Thymus (tissue), 11 donors: Measurements from ENCODE around the gene CDYL2. TPM values are rescaled to one million over a fixed set of nuclear protein-coding genes. Genes with fewer than 3 reads are reported as not detected.

ENCODE experiments used
- DNase-seq, 9 donors: peaks; one replicate each; pipeline ENCODE4 v3.0.0-alpha.2; 2013; ENCODE audit warnings: low spot score in 9 of 9, low read depth in 6 of 9, missing footprints in 1 of 9
- H3K27ac ChIP-seq, 2 donors: one replicate each; pipeline ENCODE4 v1.5.1; 2013; ENCODE audit warnings: control low read depth in 1 of 2, low read depth in 1 of 2, low read length in 1 of 2, mild to moderate bottlenecking in 1 of 2, moderate library complexity in 1 of 2
- H3K27me3 ChIP-seq, 2 donors: one replicate each; pipeline ENCODE4 v1.5.1; 2013; ENCODE audit warnings: low read length in 1 of 2; ENCODE audit not compliant: control insufficient read depth in 2 of 2, insufficient read depth in 1 of 2
- H3K36me3 ChIP-seq, 2 donors: one replicate each; pipeline ENCODE4 v1.5.1; 2013; ENCODE audit warnings: low read length in 1 of 2, mild to moderate bottlenecking in 1 of 2, moderate library complexity in 1 of 2; ENCODE audit not compliant: control insufficient read depth in 2 of 2, insufficient read depth in 2 of 2
- H3K4me1 ChIP-seq, 2 donors: one replicate each; pipeline ENCODE4 v1.5.1; 2013; ENCODE audit warnings: low read length in 2 of 2; ENCODE audit not compliant: control insufficient read depth in 2 of 2, insufficient read depth in 2 of 2
- H3K4me3 ChIP-seq, 2 donors: one replicate each; pipeline ENCODE4 v1.5.1; 2013; ENCODE audit warnings: low read length in 2 of 2, control low read depth in 1 of 2, mild to moderate bottlenecking in 1 of 2
- H3K9me3 ChIP-seq, 2 donors: one replicate each; pipeline ENCODE4 v1.5.1; 2013; ENCODE audit warnings: low read length in 1 of 2, mild to moderate bottlenecking in 1 of 2; ENCODE audit not compliant: control insufficient read depth in 2 of 2, insufficient read depth in 1 of 2
- WGBS: extraction: QIAGEN DNeasy Blood & Tissue Kit; methylation state at CpG from one replicate; pipeline ENCODE4 v1.1.7; 2013; 5-methylcytosine and 5-hydroxymethylcytosine counted together
- polyA plus RNA-seq: library from polyadenylated mRNA; stranded (reverse); fragments of 200-250 nt; gene quantifications from one replicate; pipeline ENCODE4 v1.2.3, GENCODE V29; 2013
- total RNA-seq: library from RNA; stranded (reverse); fragments of 120-200 nt; gene quantifications from one replicate; pipeline ENCODE4 v1.2.4, GENCODE V29; 2013
- donor health status: healthy.

Gene CDYL2
- total and polyA plus RNA-seq, 2 donors: 2.0 to 2.6 TPM

DNA sequence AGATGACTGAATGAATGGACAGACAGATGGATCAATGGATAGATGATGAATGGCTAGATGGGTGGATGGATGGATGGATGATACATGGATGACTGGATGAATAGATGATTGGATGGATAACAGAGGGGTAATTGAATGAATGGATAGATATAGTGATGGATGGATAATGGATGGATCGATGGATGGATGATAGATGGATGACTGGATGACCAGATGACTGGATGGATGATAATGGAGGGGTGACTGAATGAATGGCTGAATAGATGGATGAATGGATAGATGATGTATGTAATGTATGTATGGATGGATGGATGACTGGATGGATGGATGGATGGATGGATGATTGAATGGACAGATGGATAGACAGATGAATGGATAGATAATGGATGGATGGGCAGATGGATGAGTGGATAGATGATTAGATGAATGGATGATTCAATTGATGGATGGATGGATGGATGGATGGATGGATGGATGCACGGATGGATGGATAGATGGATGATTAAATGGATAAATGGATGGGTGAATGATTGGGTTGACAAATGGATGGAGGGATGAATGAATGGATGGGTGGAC, 87.7 kb downstream of the CDYL2 start:
- H3K36me3 ChIP-seq: no peaks in the 10 kb centered on the region
- DNase-seq: no peak
- H3K27me3 ChIP-seq: no peaks in the 10 kb centered on the region
- no peaks in the 10 kb centered on the region for H3K9me3 ChIP-seq
- no peak overlapping the region for H3K4me3 ChIP-seq
- H3K4me1 ChIP-seq: peaks cover 0 to 6% of the 10 kb centered on the region in 2 donors
- H3K27ac ChIP-seq: no peak overlapping the region
- 86% methylated on average over 2 of the region's 2 CpGs for WGBS

DNA sequence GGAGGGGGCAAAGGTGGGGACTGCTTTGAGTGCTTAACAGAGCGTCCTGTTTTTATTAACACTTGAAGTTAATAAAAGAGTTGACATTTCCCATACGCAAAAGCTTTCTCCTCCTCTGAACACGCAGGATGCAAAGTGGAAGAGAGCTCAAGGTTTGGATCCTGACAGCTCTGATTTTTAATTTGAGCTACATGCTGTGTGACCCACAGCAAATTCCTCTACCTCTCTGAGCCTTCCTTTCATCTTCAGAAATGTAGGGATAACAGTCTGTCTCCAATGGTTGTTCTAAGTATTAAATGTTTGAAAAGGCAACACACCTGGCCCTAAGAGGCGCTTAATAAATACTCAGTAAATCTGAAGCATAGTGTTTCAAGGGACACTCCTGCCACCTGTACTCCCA, 93.0 kb downstream of the CDYL2 start:
- Histone ChIP-seq H3K4me1 (no peaks in the 10 kb centered on the region), H3K27me3 (no peaks in the 10 kb centered on the region), H3K4me3 (no peak overlapping the region), H3K27ac (no peak overlapping the region), H3K36me3 (no peaks in the 10 kb centered on the region), H3K9me3 (no peaks in the 10 kb centered on the region)
- DNase-seq: no peak
- 74% methylated on average over 4 of the region's 4 CpGs for WGBS

DNA sequence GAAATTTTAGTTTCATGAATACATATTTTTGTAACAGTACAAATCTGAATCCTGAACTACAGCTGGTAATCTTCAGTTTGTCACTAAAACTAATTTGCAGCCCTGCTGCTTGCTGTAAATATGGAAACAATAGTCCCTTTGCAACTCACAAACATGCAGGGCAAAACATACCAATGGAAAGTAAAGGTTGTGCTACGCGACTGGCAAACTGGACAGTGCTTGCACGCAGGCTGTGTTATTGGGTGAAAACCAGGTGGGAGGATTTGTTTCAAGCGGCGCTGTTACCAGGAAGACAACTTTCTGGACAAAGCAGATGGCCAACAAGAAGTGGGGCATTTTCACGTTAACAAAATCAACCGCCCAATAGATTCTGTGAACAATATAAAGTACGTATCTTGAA, 93.5 kb downstream of the CDYL2 start:
- Histone ChIP-seq H3K9me3 (no peaks in the 10 kb centered on the region), H3K27ac (no peak overlapping the region), H3K36me3 (no peaks in the 10 kb centered on the region), H3K4me1 (no peaks in the 10 kb centered on the region), H3K27me3 (no peaks in the 10 kb centered on the region), H3K4me3 (no peak overlapping the region)
- 98% methylated on average over 8 of the region's 8 CpGs for WGBS
- DNase-seq: no peak

DNA sequence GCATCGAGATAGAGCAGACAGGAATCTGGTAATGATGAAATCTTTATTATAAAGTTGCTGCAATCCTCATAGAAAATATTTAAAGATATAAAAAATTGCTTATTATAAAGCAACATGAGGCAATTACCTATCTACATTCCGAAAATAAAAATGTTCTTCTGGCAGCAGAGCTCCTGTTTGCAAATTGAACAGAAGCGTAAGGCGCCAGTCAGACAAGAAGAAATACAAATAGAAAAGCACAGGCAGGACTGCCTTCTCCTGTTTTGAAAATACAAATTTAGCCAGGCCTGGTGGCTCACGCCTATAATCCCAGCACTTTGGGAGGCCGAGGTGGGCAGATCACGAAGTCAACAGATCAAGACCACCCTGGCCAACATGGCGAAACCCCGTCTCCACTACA, 95.6 kb downstream of the CDYL2 start:
- 98% methylated on average over 9 of the region's 9 CpGs for WGBS

DNA sequence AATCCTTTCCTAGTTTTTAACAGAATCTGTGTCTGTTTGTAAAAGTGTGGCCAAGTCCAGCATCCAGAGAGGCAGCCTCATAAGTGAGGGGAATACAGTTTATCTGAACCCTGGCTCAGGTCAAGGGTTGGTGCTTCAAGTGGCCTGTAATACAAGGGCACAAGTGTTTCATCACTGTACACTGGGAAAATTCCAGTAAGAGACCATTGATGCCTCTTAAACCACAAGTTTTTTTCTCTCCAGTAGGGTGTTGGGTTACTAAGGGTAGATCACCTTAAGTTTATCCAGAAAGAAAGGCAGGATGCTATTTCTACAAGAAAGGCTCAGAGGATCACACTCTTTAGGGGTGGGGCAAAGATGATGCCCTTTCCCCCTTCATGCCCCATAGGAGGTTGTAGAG, 96.7 kb downstream of the CDYL2 start:
- H3K36me3 ChIP-seq: no peaks in the 10 kb centered on the region
- no peak overlapping the region for H3K4me3 ChIP-seq
- no peak for DNase-seq
- H3K4me1 ChIP-seq: no peaks in the 10 kb centered on the region
- peaks cover 0 to 3% of the 10 kb centered on the region in 2 donors for H3K9me3 ChIP-seq
- no peak overlapping the region for H3K27ac ChIP-seq
- H3K27me3 ChIP-seq: no peaks in the 10 kb centered on the region

More for the DNA sequence above, 95.6 kb downstream of the CDYL2 start:
- H3K27me3 ChIP-seq: no peaks in the 10 kb centered on the region
- H3K36me3 ChIP-seq: no peaks in the 10 kb centered on the region
- no peak overlapping the region for H3K27ac ChIP-seq
- H3K9me3 ChIP-seq: peaks cover 0 to 3% of the 10 kb centered on the region in 2 donors
- no peak overlapping the region for H3K4me3 ChIP-seq
- no peak for DNase-seq
- H3K4me1 ChIP-seq: no peaks in the 10 kb centered on the region

DNA sequence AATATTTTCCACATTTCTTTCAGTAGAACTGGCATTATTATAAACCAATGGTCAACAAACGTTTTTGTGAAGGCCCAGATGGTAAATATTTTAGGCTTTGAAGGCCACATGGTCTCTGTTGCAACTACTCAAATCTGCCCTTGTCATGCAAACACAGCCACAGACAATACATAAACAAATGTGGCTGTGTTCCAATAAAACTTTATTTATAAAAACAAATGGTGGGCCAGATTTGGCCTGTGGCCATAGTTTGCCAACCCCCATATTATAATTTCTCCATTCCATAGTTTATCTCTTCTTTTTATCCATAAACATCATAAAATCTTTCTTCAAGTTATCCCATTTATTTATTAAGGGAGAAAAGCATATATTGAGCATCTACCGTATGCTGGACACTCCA, 98.8 kb downstream of the CDYL2 start:
- peaks cover 0 to 3% of the 10 kb centered on the region in 2 donors for H3K9me3 ChIP-seq
- no peak for DNase-seq
- no peaks in the 10 kb centered on the region for H3K36me3 ChIP-seq
- H3K27me3 ChIP-seq: no peaks in the 10 kb centered on the region
- WGBS: 93% methylated on average over 2 of the region's 2 CpGs
- H3K4me3 ChIP-seq: no peak overlapping the region
- H3K4me1 ChIP-seq: no peaks in the 10 kb centered on the region
- H3K27ac ChIP-seq: no peak overlapping the region

DNA sequence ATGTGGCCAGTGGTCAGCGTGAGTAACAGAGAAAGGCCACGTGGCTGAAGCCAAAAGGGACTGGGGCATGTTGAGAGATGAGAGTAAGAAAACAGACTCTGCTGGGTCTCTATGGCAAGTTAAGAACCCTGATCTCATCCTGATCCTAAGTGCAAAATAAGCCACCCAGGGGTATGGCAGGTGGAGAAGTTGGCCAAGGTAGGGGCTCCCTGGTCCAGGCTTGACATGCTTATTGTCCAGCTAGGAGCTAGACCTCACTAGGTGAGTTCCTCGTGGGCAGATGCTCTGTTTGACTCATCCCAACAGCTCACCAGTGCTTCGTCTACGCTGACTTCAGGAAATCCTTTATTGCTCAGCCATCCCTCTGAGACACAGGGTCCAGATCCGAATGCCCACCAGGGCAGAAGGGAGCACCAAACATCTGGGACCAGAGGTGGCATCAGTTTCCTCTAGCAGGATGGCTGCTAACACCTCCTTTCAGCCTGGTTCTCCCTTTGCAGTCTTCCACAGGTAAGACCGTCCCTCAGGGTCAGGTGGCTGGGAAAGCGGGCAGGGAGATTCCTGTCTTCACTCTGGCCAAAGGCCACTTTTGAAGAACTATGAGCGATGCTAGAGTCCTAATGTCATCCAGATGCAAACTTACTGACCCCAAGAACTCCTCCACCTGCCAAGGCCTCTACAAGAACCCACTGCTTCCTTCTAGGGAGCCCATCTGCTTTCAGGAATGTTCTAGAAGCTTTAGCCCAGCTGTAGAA, 99.5 kb downstream of the CDYL2 start:
- H3K4me1 ChIP-seq: no peaks in the 10 kb centered on the region
- no peaks in the 10 kb centered on the region for H3K27me3 ChIP-seq
- H3K36me3 ChIP-seq: no peaks in the 10 kb centered on the region
- H3K27ac ChIP-seq: no peak overlapping the region
- H3K9me3 ChIP-seq: peaks cover 0 to 3% of the 10 kb centered on the region in 2 donors
- DNase-seq: no peak
- H3K4me3 ChIP-seq: no peak overlapping the region
- WGBS: 97% methylated on average over 9 of the region's 9 CpGs

DNA sequence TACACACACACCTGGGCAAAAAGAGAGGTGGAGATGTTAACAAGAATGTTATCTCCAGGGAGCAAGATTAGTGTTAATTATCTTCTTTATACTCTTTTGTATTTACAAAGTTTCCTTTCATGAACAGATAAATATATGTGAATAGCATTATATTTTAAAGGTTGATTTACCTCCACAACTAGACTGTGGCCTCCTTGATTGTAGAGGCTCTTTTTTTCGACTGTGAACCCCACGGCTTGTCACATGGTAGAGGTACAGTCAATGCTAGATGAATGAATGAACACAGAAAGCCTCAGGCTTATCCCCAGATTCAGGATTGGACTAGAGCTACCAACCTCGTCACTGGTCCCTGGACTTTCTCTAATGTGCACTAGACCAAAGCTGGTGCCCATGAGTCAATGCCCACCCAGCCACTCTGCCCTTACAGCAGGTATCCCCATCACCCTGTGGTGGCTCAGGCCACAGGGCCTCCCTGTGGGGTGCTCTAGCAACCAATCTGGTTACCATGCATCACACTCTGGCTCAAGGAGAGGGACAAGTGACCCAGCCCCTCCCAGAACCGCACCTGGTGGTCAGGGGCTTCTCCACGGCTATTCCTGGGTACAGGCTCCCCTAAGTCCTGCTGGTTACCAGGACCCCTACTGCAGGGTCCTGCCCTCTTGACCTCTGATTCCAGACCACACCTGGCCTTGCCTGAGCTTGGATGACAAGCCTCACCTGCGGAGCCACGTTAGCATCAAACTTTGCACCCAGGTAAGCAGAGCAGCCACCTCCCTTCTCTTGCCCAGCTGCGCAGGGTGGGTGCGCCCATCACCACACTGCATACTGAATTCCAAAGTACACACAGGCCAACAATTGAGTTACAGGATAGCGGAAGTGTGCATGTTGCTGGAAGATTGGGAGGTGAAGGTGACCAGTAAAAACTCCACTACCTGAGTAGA, 101.0 kb downstream of the CDYL2 start:
- Histone ChIP-seq H3K9me3 (peaks cover 0 to 3% of the 10 kb centered on the region in 2 donors), H3K27me3 (no peaks in the 10 kb centered on the region), H3K36me3 (no peaks in the 10 kb centered on the region), H3K27ac (no peak overlapping the region), H3K4me1 (no peaks in the 10 kb centered on the region), H3K4me3 (no peak overlapping the region)
- no peak for DNase-seq
- WGBS: 97% methylated on average over 10 of the region's 10 CpGs

DNA sequence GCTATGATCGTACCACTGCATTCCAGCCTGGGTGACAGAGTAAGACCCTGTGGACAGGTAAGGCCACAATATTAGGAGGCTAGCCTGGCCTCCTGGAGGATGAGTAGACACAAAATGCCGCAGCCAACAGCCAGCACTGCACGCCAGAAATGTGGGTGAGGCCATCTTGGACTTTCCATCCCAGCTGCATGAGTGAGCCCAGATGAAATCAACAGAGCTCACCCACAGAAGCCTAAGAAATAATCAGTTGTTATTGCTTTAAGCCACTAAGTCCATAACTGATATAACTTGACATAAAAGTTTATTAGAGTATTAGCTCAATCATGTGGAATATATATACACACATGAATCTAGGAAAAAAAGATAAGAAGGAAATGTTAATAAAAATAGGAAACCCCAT, 101.7 kb downstream of the CDYL2 start:
- WGBS: 97% methylated on average over 3 of the region's 3 CpGs
- Histone ChIP-seq H3K9me3 (peaks cover 0 to 3% of the 10 kb centered on the region in 2 donors), H3K4me1 (no peaks in the 10 kb centered on the region), H3K4me3 (no peak overlapping the region), H3K27ac (no peak overlapping the region), H3K36me3 (no peaks in the 10 kb centered on the region), H3K27me3 (no peaks in the 10 kb centered on the region)
- DNase-seq: no peak
